Measurements from ENCODE around the gene CHIT1.

DNA sequence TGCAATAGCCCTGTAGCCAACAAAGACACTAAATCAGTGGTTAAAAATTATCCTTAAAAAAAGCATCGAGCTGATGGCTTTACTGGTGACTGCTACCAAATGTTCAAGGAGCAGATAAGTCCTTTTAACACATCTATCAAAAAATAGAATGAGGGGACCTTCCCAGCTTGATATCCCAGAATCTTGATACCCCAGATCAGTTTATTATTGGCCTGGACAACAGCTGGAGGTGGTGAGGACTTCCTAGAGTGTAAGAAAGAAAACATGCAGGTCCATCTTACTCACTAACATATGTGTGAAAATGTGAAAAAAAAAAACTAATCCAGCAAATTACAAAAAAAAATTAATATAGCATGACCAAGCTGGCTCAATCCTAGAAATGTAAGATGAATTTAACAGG, 21.3 kb downstream of the CHIT1 start:
- TF ChIP-seq TCF7L2 (IDR thresholded peaks at IDR 0.05; ENCODE audit: borderline replicate concordance, extremely low read depth, insufficient read depth, insufficient read length): no peak
- TF ChIP-seq POLR2A (IDR thresholded peaks at IDR 0.05; ENCODE audit: borderline replicate concordance, extremely low read depth, insufficient read depth, insufficient read length): no peak
- no peak for TF ChIP-seq EZH2 (IDR thresholded peaks at IDR 0.05)
- TF ChIP-seq SIN3A (IDR thresholded peaks at IDR 0.05; ENCODE audit: low read depth): no peak
- TF ChIP-seq, protein P1, sequence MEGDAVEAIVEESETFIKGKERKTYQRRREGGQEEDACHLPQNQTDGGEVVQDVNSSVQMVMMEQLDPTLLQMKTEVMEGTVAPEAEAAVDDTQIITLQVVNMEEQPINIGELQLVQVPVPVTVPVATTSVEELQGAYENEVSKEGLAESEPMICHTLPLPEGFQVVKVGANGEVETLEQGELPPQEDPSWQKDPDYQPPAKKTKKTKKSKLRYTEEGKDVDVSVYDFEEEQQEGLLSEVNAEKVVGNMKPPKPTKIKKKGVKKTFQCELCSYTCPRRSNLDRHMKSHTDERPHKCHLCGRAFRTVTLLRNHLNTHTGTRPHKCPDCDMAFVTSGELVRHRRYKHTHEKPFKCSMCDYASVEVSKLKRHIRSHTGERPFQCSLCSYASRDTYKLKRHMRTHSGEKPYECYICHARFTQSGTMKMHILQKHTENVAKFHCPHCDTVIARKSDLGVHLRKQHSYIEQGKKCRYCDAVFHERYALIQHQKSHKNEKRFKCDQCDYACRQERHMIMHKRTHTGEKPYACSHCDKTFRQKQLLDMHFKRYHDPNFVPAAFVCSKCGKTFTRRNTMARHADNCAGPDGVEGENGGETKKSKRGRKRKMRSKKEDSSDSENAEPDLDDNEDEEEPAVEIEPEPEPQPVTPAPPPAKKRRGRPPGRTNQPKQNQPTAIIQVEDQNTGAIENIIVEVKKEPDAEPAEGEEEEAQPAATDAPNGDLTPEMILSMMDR (IDR thresholded peaks at IDR 0.05 in 2 of 3, conservative IDR thresholded peaks at IDR 0.05 in 1 of 3; ENCODE audit: borderline replicate concordance in 1 of 3, insufficient read depth in 1 of 3, low read depth in 2 of 3, low read length in 2 of 3): no peak
- TF ChIP-seq, protein P2, sequence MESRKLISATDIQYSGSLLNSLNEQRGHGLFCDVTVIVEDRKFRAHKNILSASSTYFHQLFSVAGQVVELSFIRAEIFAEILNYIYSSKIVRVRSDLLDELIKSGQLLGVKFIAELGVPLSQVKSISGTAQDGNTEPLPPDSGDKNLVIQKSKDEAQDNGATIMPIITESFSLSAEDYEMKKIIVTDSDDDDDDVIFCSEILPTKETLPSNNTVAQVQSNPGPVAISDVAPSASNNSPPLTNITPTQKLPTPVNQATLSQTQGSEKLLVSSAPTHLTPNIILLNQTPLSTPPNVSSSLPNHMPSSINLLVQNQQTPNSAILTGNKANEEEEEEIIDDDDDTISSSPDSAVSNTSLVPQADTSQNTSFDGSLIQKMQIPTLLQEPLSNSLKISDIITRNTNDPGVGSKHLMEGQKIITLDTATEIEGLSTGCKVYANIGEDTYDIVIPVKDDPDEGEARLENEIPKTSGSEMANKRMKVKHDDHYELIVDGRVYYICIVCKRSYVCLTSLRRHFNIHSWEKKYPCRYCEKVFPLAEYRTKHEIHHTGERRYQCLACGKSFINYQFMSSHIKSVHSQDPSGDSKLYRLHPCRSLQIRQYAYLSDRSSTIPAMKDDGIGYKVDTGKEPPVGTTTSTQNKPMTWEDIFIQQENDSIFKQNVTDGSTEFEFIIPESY (IDR thresholded peaks at IDR 0.05; ENCODE audit: extremely low read depth, insufficient replicate concordance, low read length): no peak
- TF ChIP-seq SRF (IDR thresholded peaks at IDR 0.05; ENCODE audit: low read depth): no peak
- TF ChIP-seq, protein P3, sequence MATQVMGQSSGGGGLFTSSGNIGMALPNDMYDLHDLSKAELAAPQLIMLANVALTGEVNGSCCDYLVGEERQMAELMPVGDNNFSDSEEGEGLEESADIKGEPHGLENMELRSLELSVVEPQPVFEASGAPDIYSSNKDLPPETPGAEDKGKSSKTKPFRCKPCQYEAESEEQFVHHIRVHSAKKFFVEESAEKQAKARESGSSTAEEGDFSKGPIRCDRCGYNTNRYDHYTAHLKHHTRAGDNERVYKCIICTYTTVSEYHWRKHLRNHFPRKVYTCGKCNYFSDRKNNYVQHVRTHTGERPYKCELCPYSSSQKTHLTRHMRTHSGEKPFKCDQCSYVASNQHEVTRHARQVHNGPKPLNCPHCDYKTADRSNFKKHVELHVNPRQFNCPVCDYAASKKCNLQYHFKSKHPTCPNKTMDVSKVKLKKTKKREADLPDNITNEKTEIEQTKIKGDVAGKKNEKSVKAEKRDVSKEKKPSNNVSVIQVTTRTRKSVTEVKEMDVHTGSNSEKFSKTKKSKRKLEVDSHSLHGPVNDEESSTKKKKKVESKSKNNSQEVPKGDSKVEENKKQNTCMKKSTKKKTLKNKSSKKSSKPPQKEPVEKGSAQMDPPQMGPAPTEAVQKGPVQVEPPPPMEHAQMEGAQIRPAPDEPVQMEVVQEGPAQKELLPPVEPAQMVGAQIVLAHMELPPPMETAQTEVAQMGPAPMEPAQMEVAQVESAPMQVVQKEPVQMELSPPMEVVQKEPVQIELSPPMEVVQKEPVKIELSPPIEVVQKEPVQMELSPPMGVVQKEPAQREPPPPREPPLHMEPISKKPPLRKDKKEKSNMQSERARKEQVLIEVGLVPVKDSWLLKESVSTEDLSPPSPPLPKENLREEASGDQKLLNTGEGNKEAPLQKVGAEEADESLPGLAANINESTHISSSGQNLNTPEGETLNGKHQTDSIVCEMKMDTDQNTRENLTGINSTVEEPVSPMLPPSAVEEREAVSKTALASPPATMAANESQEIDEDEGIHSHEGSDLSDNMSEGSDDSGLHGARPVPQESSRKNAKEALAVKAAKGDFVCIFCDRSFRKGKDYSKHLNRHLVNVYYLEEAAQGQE (IDR thresholded peaks at IDR 0.05; ENCODE audit: low read depth): no peak
- TF ChIP-seq, protein P4, sequence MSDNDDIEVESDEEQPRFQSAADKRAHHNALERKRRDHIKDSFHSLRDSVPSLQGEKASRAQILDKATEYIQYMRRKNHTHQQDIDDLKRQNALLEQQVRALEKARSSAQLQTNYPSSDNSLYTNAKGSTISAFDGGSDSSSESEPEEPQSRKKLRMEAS (IDR thresholded peaks at IDR 0.05): no peak
- TF ChIP-seq CEBPB (IDR thresholded peaks at IDR 0.05; ENCODE audit: low read depth): no peak
- TF ChIP-seq, protein P5, sequence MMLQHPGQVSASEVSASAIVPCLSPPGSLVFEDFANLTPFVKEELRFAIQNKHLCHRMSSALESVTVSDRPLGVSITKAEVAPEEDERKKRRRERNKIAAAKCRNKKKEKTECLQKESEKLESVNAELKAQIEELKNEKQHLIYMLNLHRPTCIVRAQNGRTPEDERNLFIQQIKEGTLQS (IDR thresholded peaks at IDR 0.05): no peak
- TF ChIP-seq EGR1 (IDR thresholded peaks at IDR 0.05; ENCODE audit: low read depth): no peak
- TF ChIP-seq POLR2AphosphoS5 (IDR thresholded peaks at IDR 0.05; ENCODE audit: low read depth, low read length): no peak

Data from HCT116 (cell line).